ENCODE results near the gene MAFB.

MAFB gene

DNA sequence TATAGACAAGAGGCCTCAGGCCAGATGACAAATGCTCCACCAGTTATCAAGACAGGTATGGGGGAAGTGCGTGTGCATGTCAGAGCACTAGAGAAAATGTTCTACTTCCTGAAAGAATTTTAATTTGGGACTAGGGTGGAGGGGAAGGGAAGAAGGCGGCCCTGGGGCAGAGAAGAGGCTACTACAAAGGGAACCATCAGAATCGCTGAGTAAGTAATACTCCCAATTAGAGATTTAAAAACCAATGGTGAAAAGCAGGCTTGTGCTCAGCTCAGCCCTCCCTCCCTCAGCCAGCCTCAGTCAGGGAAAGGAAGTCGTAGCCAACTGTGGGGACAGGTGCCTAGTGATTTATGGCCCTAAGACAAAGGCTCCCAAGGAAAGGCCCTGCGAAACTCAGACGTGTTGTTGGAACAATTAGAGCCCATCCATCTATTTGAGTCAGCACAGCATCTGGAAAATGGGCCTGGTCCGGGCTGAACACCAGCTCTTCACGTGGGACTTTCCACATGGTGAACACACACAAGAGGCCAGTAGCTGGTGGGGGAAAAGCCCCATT lies 15.0 kb upstream of the MAFB start:
- in situ Hi-C loops (cut with MboI; ENCODE audit: low sequenced_read_pairs), result no loop called here

DNA sequence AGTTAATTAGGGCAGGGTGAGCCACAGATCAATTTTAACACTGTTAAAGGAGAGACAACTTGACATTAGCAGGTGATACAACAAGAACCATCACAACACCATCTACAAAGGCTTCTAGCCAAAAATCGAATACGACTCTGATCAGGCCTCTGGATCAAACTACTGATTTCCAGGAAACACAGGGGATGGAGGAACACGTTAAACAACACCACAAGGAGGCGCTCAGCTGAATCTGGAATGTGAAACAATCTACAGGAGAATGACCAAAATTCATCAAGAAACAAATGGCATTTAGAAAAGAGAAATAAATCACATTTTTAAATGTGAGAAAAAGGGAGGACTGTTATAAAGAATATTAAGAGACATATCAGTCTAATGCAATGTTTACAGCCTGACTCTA lies 13.5 kb upstream of the MAFB start:
- in situ Hi-C loops (cut with MboI; ENCODE audit: low sequenced_read_pairs), result no loop called here

GRCh38 chr20:40698744-40699143 lies 9.7 kb upstream of the MAFB start:
- in situ Hi-C loops (cut with MboI; ENCODE audit: low sequenced_read_pairs), result loop anchor here (25.0 kb wide), 1 partner anchor 536 kb away; no protein-coding TSS in a partner anchor

DNA sequence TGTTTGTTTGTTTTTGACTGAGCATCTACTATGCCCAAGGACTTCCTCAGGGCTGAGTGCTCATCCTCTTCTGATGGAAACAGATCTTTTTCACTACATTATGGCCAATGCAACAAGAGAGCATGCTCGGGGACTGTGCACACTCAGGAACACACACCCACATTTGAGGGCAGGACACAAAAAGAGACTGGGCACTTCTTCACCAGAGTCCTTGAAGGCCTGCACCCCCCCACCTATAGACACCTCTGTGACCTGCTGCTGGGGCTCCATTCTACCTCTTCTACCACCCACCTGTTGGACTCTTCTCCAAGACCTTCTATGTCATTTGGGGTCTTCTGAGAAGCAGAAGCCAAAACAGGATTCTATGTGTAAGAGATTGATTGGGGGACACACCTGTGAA lies 9.2 kb upstream of the MAFB start:
- in situ Hi-C loops (cut with MboI; ENCODE audit: low sequenced_read_pairs), result loop anchor here (25.0 kb wide), 1 partner anchor 536 kb away; no protein-coding TSS in a partner anchor

GRCh38 chr20:40697541-40697940 lies 8.5 kb upstream of the MAFB start:
- in situ Hi-C loops (cut with MboI; ENCODE audit: low sequenced_read_pairs), result loop anchor here (25.0 kb wide), 1 partner anchor 535 kb away; no protein-coding TSS in a partner anchor

DNA sequence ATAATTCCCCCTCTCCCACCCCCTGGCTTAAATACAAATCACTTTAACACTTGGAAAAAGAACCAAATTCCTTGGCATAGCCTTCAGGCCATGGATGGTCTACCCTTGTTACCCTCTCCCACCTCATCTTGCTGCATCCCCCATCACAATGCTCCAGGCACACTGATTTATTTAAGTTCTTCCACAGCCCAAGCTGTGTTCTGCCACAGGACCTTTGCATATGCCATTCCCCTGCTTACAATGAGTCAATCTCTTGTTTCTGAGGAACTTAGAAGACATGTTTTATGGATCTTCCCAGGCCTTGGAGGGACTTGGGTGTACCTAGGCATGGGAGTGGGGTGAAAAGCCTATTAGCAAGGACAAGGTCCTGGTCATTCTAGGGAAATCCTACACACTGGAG lies 6.2 kb upstream of the MAFB start:
- in situ Hi-C loops (cut with MboI; ENCODE audit: low sequenced_read_pairs), result loop anchor here (25.0 kb wide), 1 partner anchor 533 kb away; no protein-coding TSS in a partner anchor

DNA sequence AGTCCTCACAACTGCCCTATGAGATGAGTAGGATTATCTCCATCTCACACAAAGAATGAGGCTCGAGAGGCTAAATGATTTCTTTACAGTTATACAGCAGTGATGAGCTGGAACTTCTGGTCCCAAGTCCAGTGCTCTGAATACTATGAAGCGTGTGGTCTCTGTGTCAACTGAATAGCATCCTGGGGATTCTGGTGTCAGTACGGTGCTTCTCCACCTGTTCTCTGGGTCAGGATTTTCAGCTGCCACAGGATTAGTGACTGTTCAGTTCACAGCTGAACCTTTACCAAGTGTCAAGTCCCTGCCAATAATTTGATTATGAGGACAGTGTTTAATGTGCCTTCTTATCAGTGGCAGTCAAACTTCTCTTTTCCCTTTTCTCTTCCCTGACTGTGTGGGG lies 5.2 kb upstream of the MAFB start:
- in situ Hi-C loops (cut with MboI; ENCODE audit: low sequenced_read_pairs), result loop anchor here (25.0 kb wide), 1 partner anchor 532 kb away; no protein-coding TSS in a partner anchor

GRCh38 chr20:40692240-40693011 lies 3.4 kb upstream of the MAFB start:
- in situ Hi-C loops (cut with MboI; ENCODE audit: low sequenced_read_pairs), result loop anchor here (25.0 kb wide), 1 partner anchor 530 kb away; no protein-coding TSS in a partner anchor

DNA sequence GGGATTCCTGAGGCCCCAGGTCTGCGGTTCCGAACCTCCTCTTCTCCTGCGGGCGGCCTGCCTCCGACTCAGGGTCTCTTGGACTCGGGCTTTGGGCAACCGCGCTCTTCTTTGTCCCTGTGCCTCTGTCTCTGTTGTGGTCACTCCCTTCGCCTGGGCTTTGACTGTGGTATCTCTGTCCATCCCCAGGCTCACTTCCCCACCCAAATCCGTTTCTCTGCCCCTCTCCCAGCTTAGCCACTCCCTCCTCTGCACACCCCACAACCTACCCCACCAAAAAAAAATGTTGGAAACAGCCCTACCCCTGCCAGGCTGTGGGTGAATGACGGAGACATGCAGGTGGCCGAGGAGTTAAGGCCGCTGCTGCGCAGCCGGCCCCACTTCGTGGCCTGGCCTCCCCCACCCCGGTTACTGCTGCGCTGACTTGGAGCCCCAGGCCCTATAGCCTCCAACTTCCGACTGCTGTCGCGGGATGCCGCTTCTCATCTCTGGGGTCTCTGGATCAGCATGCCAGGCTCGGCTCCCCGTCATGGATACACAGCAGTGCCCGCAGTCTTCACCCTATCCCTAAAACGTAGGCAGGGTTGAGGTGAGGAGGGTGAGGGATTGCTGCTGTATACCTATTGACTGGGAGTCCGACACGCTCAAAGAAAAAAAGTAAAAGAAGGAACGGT lies 2.7 kb upstream of the MAFB start:
- in situ Hi-C loops (cut with MboI; ENCODE audit: low sequenced_read_pairs), result loop anchor here (25.0 kb wide), 1 partner anchor 529 kb away; no protein-coding TSS in a partner anchor

DNA sequence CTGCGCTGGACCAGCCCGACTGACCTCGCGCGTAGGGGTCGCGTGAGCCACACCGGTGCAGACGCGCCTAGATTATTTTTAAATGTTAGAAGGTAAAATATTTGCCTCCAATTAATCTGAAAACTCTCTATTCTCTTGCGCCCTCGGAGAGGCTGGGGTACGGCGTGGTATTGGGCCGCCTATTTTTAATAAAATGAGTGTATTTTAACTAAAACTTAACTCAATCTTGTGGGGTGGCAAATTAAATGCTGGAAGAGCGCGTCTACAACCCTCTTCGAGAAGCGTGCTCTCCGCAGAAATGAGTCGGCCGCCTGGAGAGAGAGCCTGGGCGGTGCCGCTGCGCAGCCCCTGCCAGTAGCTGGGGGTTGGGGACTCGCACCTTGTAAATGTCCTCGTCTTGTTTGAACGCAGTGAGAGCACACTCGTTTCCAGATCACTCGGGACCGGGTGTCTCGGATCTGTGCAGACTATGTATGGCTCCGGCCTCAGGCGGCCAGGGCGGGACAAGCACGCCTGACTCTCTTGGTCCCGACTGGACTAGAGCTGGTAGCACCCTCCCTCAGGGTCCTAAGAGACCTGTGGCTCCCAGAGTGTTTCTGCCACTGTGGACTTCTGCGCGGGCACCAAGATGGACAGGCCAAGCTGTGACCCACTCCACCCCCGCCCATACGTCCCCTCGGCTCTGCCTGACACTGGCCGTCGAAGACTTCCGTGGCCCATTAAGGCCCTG lies 2.0 kb upstream of the MAFB start:
- in situ Hi-C loops (cut with MboI; ENCODE audit: low sequenced_read_pairs), result loop anchor here (25.0 kb wide), 1 partner anchor 529 kb away; no protein-coding TSS in a partner anchor

DNA sequence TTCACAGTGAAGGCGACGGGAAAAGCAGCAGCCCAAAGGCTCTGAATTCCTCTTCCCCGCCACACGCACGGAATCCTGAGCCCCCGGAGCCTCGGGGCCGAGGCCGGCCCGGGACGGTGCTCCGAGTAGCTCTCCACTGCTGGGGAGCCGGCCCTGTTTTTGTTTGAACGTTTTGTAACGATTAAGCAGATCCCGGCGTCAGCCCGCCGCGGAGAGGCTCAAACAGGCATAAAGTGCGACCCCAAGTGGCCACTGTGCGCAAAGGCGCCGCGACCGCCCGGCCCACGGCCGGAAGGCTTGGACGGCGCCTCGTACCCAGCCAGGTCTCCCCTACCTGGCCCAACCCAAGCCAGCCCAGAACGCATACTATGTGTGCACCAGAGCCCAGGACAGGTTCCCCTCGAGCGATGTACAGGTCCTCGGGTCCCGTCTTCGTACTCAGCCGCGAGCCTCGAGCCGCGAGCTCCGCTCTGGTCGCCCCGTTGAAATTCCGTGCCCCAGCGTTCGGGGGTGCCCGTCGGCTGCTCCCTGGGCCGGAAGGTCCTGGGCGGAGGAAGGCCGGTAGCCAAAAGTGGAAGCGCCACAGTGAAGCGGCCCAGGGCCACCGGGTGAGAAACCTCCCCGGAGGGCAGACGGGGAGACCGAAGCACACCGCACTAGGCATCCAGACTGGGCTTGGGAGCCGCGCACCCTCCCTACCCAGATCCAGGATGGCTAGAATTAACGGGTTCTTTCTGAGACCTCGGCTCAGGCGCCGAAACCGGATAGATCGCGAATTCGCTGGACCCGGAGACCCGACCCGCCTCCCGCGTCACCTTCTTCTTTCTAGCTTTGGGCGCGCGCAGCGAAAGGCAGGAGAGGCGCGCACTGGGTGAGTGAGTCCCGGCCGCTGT lies 1.2 kb upstream of the MAFB start:
- in situ Hi-C loops (cut with MboI; ENCODE audit: low sequenced_read_pairs), result loop anchor here (25.0 kb wide), 1 partner anchor 528 kb away; no protein-coding TSS in a partner anchor

GRCh38 chr20:40688129-40689099 lies 622 bp downstream of the MAFB start:
- in situ Hi-C loops (cut with MboI; ENCODE audit: low sequenced_read_pairs), result loop anchor here (25.0 kb wide), 1 partner anchor 526 kb away; no protein-coding TSS in a partner anchor

GRCh38 chr20:40687384-40688128 lies 1.5 kb downstream of the MAFB start:
- in situ Hi-C loops (cut with MboI; ENCODE audit: low sequenced_read_pairs), result loop anchor here (25.0 kb wide), 1 partner anchor 525 kb away; no protein-coding TSS in a partner anchor

GRCh38 chr20:40686893-40687292 lies 2.1 kb downstream of the MAFB start:
- in situ Hi-C loops (cut with MboI; ENCODE audit: low sequenced_read_pairs), result loop anchor here (25.0 kb wide), 1 partner anchor 525 kb away; no protein-coding TSS in a partner anchor

GRCh38 chr20:40686434-40686882 lies 2.6 kb downstream of the MAFB start:
- in situ Hi-C loops (cut with MboI; ENCODE audit: low sequenced_read_pairs), result loop anchor here (25.0 kb wide), 1 partner anchor 524 kb away; no protein-coding TSS in a partner anchor

DNA sequence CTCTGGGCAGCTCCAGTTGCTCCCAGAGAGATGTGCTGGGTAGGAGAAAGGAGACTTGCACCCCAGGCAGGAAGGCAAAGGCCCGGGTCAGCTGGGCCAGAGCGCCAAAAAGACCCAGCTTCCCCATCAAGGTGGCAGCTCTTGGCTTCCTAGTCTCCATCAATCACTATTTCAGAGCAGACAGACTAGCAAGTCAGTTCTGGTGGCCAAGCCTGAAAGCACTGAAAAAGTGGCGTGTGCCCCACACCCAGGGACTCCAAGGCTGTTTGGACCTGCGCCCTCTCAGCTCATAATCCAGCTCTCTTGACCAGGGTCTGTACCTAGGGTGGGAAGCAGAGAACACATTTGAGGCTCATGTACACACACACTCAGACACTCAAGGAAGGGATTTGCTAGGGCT lies 3.7 kb downstream of the MAFB start:
- in situ Hi-C loops (cut with MboI; ENCODE audit: low sequenced_read_pairs), result loop anchor here (25.0 kb wide), 1 partner anchor 523 kb away; no protein-coding TSS in a partner anchor

DNA sequence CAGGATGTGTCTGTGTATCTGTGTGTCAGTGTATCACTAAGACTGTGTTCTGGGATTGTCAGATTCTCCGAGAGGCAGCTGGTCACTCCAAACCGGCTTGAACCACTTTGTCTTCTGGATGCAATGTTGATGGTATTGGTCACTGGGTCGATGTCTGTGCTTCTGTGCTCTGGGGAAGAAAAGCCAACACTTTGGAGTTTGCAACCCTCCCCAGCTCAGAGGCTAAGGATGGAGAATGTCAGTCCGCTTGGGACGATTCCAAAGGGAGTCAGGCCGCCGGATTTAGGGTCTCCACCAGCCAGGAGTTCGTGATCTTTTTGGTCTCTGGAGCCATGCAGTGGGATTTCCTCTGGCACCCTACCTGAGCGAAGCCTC lies 5.2 kb downstream of the MAFB start:
- in situ Hi-C loops (cut with MboI; ENCODE audit: low sequenced_read_pairs), result loop anchor here (25.0 kb wide), 1 partner anchor 522 kb away; no protein-coding TSS in a partner anchor

All from HL-60/S4 treated with phorbol 12-myristate 13-acetate at 8.2 ng/mL for 4 days and 3 days (cell line).